Activated naive CD4-positive, alpha-beta T cell treated with anti-CD3 and anti-CD28 coated beads, Interleukin-2, amount 50 U/mL, for 72 hours (primary cell): ENCODE measurements around the gene TIGD2. TPM values are rescaled to one million over a fixed set of nuclear protein-coding genes. Genes with fewer than 3 reads are reported as not detected.
"Not testable (repeated sequence)": the region's sequence is repeated elsewhere in the genome, so short reads cannot be mapped to it uniquely, and the experiment has no call there.

ENCODE experiments used
- ATAC-seq, 2 donors: fragments of 150-1000 bp; cut with Tn5 transposase; 2 replicates each; pipeline ENCODE4 v1.10.0; 2021; ENCODE audit warnings: mild to moderate bottlenecking in 2 of 2, moderate library complexity in 2 of 2
- DNase-seq, 2 donors: peaks; one replicate each; pipeline ENCODE4 v3.0.0; 2021 to 2022; ENCODE audit warnings: low spot score in 2 of 2
- H3K27ac Mint-ChIP-seq, 2 donors: one replicate each; pipeline ENCODE4 v1.8.0; 2022; ENCODE audit warnings: mild to moderate bottlenecking in 2 of 2, mixed read lengths in 2 of 2
- H3K36me3 Mint-ChIP-seq, 2 donors: one replicate each; pipeline ENCODE4 v1.8.0; 2022; ENCODE audit warnings: mixed read lengths in 2 of 2
- H3K9me3 Mint-ChIP-seq, 2 donors: one replicate each; pipeline ENCODE4 v1.8.0; 2022; ENCODE audit warnings: mixed read lengths in 2 of 2
- total RNA-seq, 2 donors: library from RNA; stranded (reverse); gene quantifications; one replicate each; pipeline ENCODE4 v1.2.3, GENCODE V29; 2022

TIGD2 gene
- total RNA-seq, 2 donors from 2014 or later, result 0.61 to 1.8 TPM

GRCh38 chr4:89142691-89143669, 31.6 kb downstream of the TIGD2 start:
- Mint-ChIP-seq H3K36me3 (no peaks in the 10 kb centered on the region), H3K9me3 (peaks cover 0 to 8% of the 10 kb centered on the region in 2 donors), H3K27ac (no peak overlapping the region)
- no peak for DNase-seq
- no peak for ATAC-seq

- DNase-seq, H3K27ac Mint-ChIP-seq, H3K9me3 Mint-ChIP-seq, ATAC-seq, H3K36me3 Mint-ChIP-seq: not testable (repeated sequence)
These were observed 33.3 kb downstream of the TIGD2 start for GRCh38 chr4:89144652-89145051.

- ATAC-seq, result no peak
- no peak for DNase-seq
- Mint-ChIP-seq H3K9me3 (peaks cover 0 to 8% of the 10 kb centered on the region in 2 donors), H3K27ac (no peak overlapping the region), H3K36me3 (no peaks in the 10 kb centered on the region)
These were observed 34.9 kb downstream of the TIGD2 start for GRCh38 chr4:89146196-89146595.

- no peak for ATAC-seq
- no peak overlapping the region for H3K27ac Mint-ChIP-seq
- no peaks in the 10 kb centered on the region for H3K9me3 Mint-ChIP-seq
- H3K36me3 Mint-ChIP-seq, result no peaks in the 10 kb centered on the region
- DNase-seq, result no peak
These were observed 41.6 kb downstream of the TIGD2 start for GRCh38 chr4:89152972-89153371.

- Mint-ChIP-seq H3K36me3 (no peaks in the 10 kb centered on the region), H3K27ac (no peak overlapping the region), H3K9me3 (no peaks in the 10 kb centered on the region)
- peak in 1 of 2 donors; percentile 63 for ATAC-seq
- DNase-seq, result no peak
These were observed 45.0 kb downstream of the TIGD2 start for GRCh38 chr4:89156174-89156914.

GRCh38 chr4:89157488-89158024, 46.2 kb downstream of the TIGD2 start:
- DNase-seq, result no peak

GRCh38 chr4:89158884-89159503, 47.7 kb downstream of the TIGD2 start:
- DNase-seq (no peak), ATAC-seq (no peak)
- Mint-ChIP-seq H3K27ac (no peak overlapping the region), H3K9me3 (no peaks in the 10 kb centered on the region), H3K36me3 (no peaks in the 10 kb centered on the region)

More at GRCh38 chr4:89157488-89158024, 46.2 kb downstream of the TIGD2 start:
- H3K9me3 Mint-ChIP-seq, result no peaks in the 10 kb centered on the region
- ATAC-seq, result peak; percentile 26 to 61
- H3K36me3 Mint-ChIP-seq, result no peaks in the 10 kb centered on the region
- no peak overlapping the region for H3K27ac Mint-ChIP-seq

GRCh38 chr4:89160806-89161205, 49.5 kb downstream of the TIGD2 start:
- ATAC-seq (no peak), DNase-seq (no peak)
- H3K9me3 Mint-ChIP-seq, result no peaks in the 10 kb centered on the region
- H3K36me3 Mint-ChIP-seq, result no peaks in the 10 kb centered on the region
- no peak overlapping the region for H3K27ac Mint-ChIP-seq

- no peak for ATAC-seq
- no peak for DNase-seq
- H3K36me3 Mint-ChIP-seq, result no peaks in the 10 kb centered on the region
- no peaks in the 10 kb centered on the region for H3K9me3 Mint-ChIP-seq
- no peak overlapping the region for H3K27ac Mint-ChIP-seq
These were observed 50.5 kb downstream of the TIGD2 start for GRCh38 chr4:89161841-89162240.

- ATAC-seq (no peak), DNase-seq (no peak)
- Mint-ChIP-seq H3K36me3 (no peaks in the 10 kb centered on the region), H3K27ac (no peak overlapping the region), H3K9me3 (no peaks in the 10 kb centered on the region)
These were observed 51.2 kb downstream of the TIGD2 start for GRCh38 chr4:89162496-89162895.

GRCh38 chr4:89162987-89163386, 51.7 kb downstream of the TIGD2 start:
- Mint-ChIP-seq H3K27ac (no peak overlapping the region), H3K36me3 (no peaks in the 10 kb centered on the region), H3K9me3 (no peaks in the 10 kb centered on the region)
- DNase-seq (no peak), ATAC-seq (peak in 1 of 2 donors; percentile 66)

- ATAC-seq (peak in 1 of 2 donors; percentile 74), DNase-seq (no peak)
- no peaks in the 10 kb centered on the region for H3K9me3 Mint-ChIP-seq
- H3K27ac Mint-ChIP-seq, result no peak overlapping the region
- no peaks in the 10 kb centered on the region for H3K36me3 Mint-ChIP-seq
These were observed 53.1 kb downstream of the TIGD2 start for GRCh38 chr4:89164400-89164799.

Other genes starting within 250 kb of the TIGD2 start
- 1 to 10 TPM; 2.2 to 6.6 TPM for gene FAM13A, start 54.3 kb upstream of the TIGD2 start, total RNA-seq
- 10 to 100 TPM; 12.4 to 26.1 TPM for gene GPRIN3, start 196.3 kb downstream of the TIGD2 start, total RNA-seq